ENCODE measurements around the gene DNHD1. TPM values are rescaled to one million over a fixed set of nuclear protein-coding genes. Genes with fewer than 3 reads are reported as not detected.

The DNHD1 gene
- total and polyA plus RNA-seq, 2 of the 4 experiments (the other 2 are of a cell fraction): 1.8 to 3.6 TPM

DNA sequence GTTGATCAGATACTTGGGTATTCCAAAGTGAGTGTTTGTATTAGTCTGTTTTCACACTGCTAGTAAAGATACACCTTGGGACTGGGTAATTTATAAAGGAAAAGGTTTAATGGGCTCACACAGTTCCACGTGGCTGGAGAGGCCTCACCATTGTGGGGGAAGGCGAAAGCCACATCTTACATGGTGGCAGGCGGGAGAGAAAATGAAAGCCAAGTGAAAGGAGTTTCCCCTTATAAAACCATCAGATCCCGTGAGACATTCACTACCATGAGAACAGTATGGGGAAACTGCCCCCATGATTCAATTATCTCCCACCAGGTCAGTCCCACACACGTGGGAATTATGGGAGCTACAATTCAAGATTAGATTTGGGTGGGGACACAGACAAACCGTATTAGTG lies 8.7 kb upstream of the DNHD1 start:
- Histone ChIP-seq H3K79me1 (ENCODE audit: low read depth in 1 of 2, low read length in 2 of 2) (peaks cover 19 to 20% of the 10 kb centered on the region in 2 experiments), H2AK9ac (replicated peaks; ENCODE audit: low read depth, low read length, poor library complexity) (no peak overlapping the region), H3K56ac (ENCODE audit: extremely low read depth, insufficient read depth, low read length) (no peak overlapping the region), H3K27me3 (ENCODE audit: control insufficient read depth, insufficient read depth, low read length) (no peaks in the 10 kb centered on the region), H3K36me3 (ENCODE audit: control insufficient read depth, insufficient read depth, low read length) (peaks cover 11% of the 10 kb centered on the region), H3K4me1 (ENCODE audit: control insufficient read depth, insufficient read depth, low read length) (no peaks in the 10 kb centered on the region), H3K18ac (ENCODE audit: low read depth, low read length) (no peak overlapping the region), H2AK5ac (ENCODE audit: low read depth, low read length) (no peak overlapping the region), H4K91ac (ENCODE audit: insufficient read depth, low read depth, low read length) (no peak overlapping the region), H2BK120ac (ENCODE audit: low read depth, low read length) (no peak overlapping the region), H2BK20ac (ENCODE audit: low read depth, low read length) (no peak overlapping the region), H2BK15ac (ENCODE audit: low read depth, low read length) (no peak overlapping the region), H3K9me1 (ENCODE audit: insufficient read depth, low read length) (no peaks in the 10 kb centered on the region), H3K14ac (replicated peaks; ENCODE audit: low read depth, low read length) (no peak overlapping the region), H4K5ac (ENCODE audit: low read depth, low read length) (no peak overlapping the region), H3K4me3 (ENCODE audit: insufficient read depth, low read depth, low read length) (no peak overlapping the region), H3K4me2 (ENCODE audit: low read depth, low read length) (no peak overlapping the region), H3K4ac (ENCODE audit: low read depth, low read length) (no peak overlapping the region), H3K27ac (ENCODE audit: insufficient read depth, low read length) (no peak overlapping the region), H2AFZ (replicated peaks; ENCODE audit: low read length, poor library complexity) (no peak overlapping the region), H4K8ac (ENCODE audit: low read depth in 2 of 2, low read length in 2 of 2) (no peak overlapping the region), H3K9ac (ENCODE audit: low read depth, low read length) (no peak overlapping the region), H3K9me3 (ENCODE audit: control insufficient read depth, insufficient read depth, low read length) (no peaks in the 10 kb centered on the region), H3K23ac (ENCODE audit: low read depth, low read length) (no peak overlapping the region), H4K20me1 (ENCODE audit: insufficient read depth, low read length) (no peaks in the 10 kb centered on the region), H2BK5ac (ENCODE audit: low read depth, low read length, poor library complexity, severe bottlenecking) (no peak overlapping the region)
- no peak for TF ChIP-seq ELK1 (IDR thresholded peaks at IDR 0.05; ENCODE audit: borderline replicate concordance, low read depth, low read length)
- TF ChIP-seq, protein P1, sequence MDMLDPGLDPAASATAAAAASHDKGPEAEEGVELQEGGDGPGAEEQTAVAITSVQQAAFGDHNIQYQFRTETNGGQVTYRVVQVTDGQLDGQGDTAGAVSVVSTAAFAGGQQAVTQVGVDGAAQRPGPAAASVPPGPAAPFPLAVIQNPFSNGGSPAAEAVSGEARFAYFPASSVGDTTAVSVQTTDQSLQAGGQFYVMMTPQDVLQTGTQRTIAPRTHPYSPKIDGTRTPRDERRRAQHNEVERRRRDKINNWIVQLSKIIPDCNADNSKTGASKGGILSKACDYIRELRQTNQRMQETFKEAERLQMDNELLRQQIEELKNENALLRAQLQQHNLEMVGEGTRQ (IDR thresholded peaks at IDR 0.05; ENCODE audit: low read depth, low read length): no peak
- TF ChIP-seq CHD1 (IDR thresholded peaks at IDR 0.05; ENCODE audit: low read depth, low read length): no peak
- no peak for TF ChIP-seq RFX5 (IDR thresholded peaks at IDR 0.05; ENCODE audit: low read depth, low read length)
- TF ChIP-seq RCOR1 (IDR thresholded peaks at IDR 0.05; ENCODE audit: insufficient replicate concordance, low read length): no peak
- TF ChIP-seq SMC3 (IDR thresholded peaks at IDR 0.05; ENCODE audit: low read depth, low read length): no peak
- no peak for TF ChIP-seq MAZ (IDR thresholded peaks at IDR 0.05; ENCODE audit: borderline replicate concordance, low read depth, low read length)
- TF ChIP-seq RAD21 (IDR thresholded peaks at IDR 0.05; ENCODE audit: low read length): no peak
- TF ChIP-seq, protein P2, sequence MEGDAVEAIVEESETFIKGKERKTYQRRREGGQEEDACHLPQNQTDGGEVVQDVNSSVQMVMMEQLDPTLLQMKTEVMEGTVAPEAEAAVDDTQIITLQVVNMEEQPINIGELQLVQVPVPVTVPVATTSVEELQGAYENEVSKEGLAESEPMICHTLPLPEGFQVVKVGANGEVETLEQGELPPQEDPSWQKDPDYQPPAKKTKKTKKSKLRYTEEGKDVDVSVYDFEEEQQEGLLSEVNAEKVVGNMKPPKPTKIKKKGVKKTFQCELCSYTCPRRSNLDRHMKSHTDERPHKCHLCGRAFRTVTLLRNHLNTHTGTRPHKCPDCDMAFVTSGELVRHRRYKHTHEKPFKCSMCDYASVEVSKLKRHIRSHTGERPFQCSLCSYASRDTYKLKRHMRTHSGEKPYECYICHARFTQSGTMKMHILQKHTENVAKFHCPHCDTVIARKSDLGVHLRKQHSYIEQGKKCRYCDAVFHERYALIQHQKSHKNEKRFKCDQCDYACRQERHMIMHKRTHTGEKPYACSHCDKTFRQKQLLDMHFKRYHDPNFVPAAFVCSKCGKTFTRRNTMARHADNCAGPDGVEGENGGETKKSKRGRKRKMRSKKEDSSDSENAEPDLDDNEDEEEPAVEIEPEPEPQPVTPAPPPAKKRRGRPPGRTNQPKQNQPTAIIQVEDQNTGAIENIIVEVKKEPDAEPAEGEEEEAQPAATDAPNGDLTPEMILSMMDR (conservative IDR thresholded peaks at IDR 0.05; ENCODE audit: low read depth, low read length): no peak
- ATAC-seq (ENCODE audit: low read depth) (no peak), DNase-seq (no peak)
- no TSS peak for BruUV-seq (replicated peaks)
- CTCF ChIA-PET: interaction anchor here (1.3 kb wide), 1 partner anchor 18 kb away, joined by 3 read pairs; no protein-coding TSS in a partner anchor
- no CpG with 5 or more reads among the region's 6 CpGs for WGBS, 2 experiments (ENCODE audit: extremely low coverage in 2 of 2, insufficient read length in 1 of 2)
- dilution Hi-C loops (cut with HindIII; ENCODE audit: low sequenced_read_pairs, unreplicated experiment) (no loop called here), intact Hi-C loops (cut with micrococcal nuclease) (no loop called here), in situ Hi-C loops (cut with MboI; ENCODE audit: low sequenced_read_pairs) (no loop called here)
- POLR2A ChIA-PET (ENCODE audit: unreplicated experiment): no interaction called here
